Measurements from ENCODE around the gene GFAP. TPM values are rescaled to one million over a fixed set of nuclear protein-coding genes. Genes with fewer than 3 reads are reported as not detected.

The GFAP gene
- total RNA-seq, 1 donor from 2014 or later = not detected

DNA sequence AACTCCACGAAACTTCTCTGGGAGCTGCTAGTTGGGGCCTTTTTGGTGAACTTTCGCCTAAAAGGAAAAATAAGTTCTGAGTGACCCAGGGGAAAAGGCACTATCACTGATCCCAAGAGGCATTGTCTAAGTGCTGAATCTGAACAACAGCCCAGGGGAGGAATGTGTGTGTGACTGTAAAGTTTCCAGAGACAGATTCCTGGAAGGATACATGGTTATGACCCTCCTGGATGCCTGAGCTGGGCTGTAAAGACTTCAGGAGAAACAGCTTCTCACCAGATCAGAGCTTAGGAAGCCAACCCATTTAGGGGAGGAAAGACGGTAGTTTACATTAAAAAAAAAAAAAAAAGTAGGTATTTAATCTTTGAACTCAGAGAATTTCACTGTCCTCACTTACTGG lies 47.5 kb downstream of the GFAP start:
- no peaks in the 10 kb centered on the region for H3K27me3 ChIP-seq (ENCODE audit: insufficient read depth, low read length)
- H3K4me3 Mint-ChIP-seq (ENCODE audit: unreplicated experiment) = no peak overlapping the region
- no peak overlapping the region for H3K4me2 ChIP-seq (ENCODE audit: low read length)
- FAIRE-seq (no peak), DNase-seq (ENCODE audit: low read depth) (no peak)
- H3K36me3 ChIP-seq (ENCODE audit: insufficient read depth, low read length) = peaks cover 52% of the 10 kb centered on the region
- TF ChIP-seq CTCF (IDR thresholded peaks at IDR 0.05; ENCODE audit: insufficient read depth, low read depth, low read length) = no peak
- no peak for TF ChIP-seq EZH2 (IDR thresholded peaks at IDR 0.05; ENCODE audit: insufficient read depth, low read length)
- no peaks in the 10 kb centered on the region for H3K4me1 Mint-ChIP-seq (ENCODE audit: low read depth, unreplicated experiment)
- H3K79me2 ChIP-seq (ENCODE audit: insufficient read depth, low read length) = no peaks in the 10 kb centered on the region
- peaks cover 9% of the 10 kb centered on the region for H4K20me1 ChIP-seq (ENCODE audit: insufficient read depth, low read length)
- H3K9me3 Mint-ChIP-seq (ENCODE audit: unreplicated experiment) = no peaks in the 10 kb centered on the region
- no peaks in the 10 kb centered on the region for H3K27me3 Mint-ChIP-seq (ENCODE audit: low read depth, unreplicated experiment)
- H3K36me3 Mint-ChIP-seq (ENCODE audit: low read depth, unreplicated experiment) = peaks cover 19% of the 10 kb centered on the region
- no peaks in the 10 kb centered on the region for H3K9me3 ChIP-seq (ENCODE audit: insufficient read depth, low read depth, low read length)
- H3K27ac ChIP-seq (ENCODE audit: low read depth, low read length) = no peak overlapping the region
- no peak overlapping the region for H2AFZ ChIP-seq (ENCODE audit: low read depth, low read length)
- H3K4me1 ChIP-seq (ENCODE audit: insufficient read depth, low read length) = no peaks in the 10 kb centered on the region
- H3K27ac Mint-ChIP-seq (ENCODE audit: unreplicated experiment) = no peak overlapping the region
- no peak overlapping the region for H3K4me3 ChIP-seq (ENCODE audit: insufficient read depth, low read depth, low read length)
- no peak overlapping the region for H3K9ac ChIP-seq (ENCODE audit: low read length)

- no peak for FAIRE-seq
- no peak overlapping the region for H3K9ac ChIP-seq (ENCODE audit: low read length)
- peaks cover 16% of the 10 kb centered on the region for H3K36me3 Mint-ChIP-seq (ENCODE audit: low read depth, unreplicated experiment)
Measured at GRCh38 chr17:44865931-44866330, 49.4 kb downstream of the GFAP start.

More at GRCh38 chr17:44865931-44866330, 49.4 kb downstream of the GFAP start:
- H3K4me1 Mint-ChIP-seq (ENCODE audit: low read depth, unreplicated experiment) = no peaks in the 10 kb centered on the region
- no peaks in the 10 kb centered on the region for H3K27me3 ChIP-seq (ENCODE audit: insufficient read depth, low read length)
- H2AFZ ChIP-seq (ENCODE audit: low read depth, low read length) = no peak overlapping the region
- no peak overlapping the region for H3K27ac ChIP-seq (ENCODE audit: low read depth, low read length)
- no peak overlapping the region for H3K27ac Mint-ChIP-seq (ENCODE audit: unreplicated experiment)
- H3K36me3 ChIP-seq (ENCODE audit: insufficient read depth, low read length) = peaks cover 55% of the 10 kb centered on the region
- H3K27me3 Mint-ChIP-seq (ENCODE audit: low read depth, unreplicated experiment) = no peaks in the 10 kb centered on the region
- H3K4me3 Mint-ChIP-seq (ENCODE audit: unreplicated experiment) = no peak overlapping the region
- no peaks in the 10 kb centered on the region for H3K79me2 ChIP-seq (ENCODE audit: insufficient read depth, low read length)
- no peak overlapping the region for H3K4me3 ChIP-seq (ENCODE audit: insufficient read depth, low read depth, low read length)
- no peaks in the 10 kb centered on the region for H3K9me3 Mint-ChIP-seq (ENCODE audit: unreplicated experiment)
- no peaks in the 10 kb centered on the region for H3K4me1 ChIP-seq (ENCODE audit: insufficient read depth, low read length)
- peaks cover 6% of the 10 kb centered on the region for H4K20me1 ChIP-seq (ENCODE audit: insufficient read depth, low read length)
- H3K9me3 ChIP-seq (ENCODE audit: insufficient read depth, low read depth, low read length) = no peaks in the 10 kb centered on the region
- DNase-seq (ENCODE audit: low read depth) = no peak
- TF ChIP-seq CTCF (IDR thresholded peaks at IDR 0.05; ENCODE audit: insufficient read depth, low read depth, low read length) = no peak
- no peak for TF ChIP-seq EZH2 (IDR thresholded peaks at IDR 0.05; ENCODE audit: insufficient read depth, low read length)
- no peak overlapping the region for H3K4me2 ChIP-seq (ENCODE audit: low read length)

Measured in astrocyte (in vitro differentiated cells and primary cell).